HEK293 (cell line): ENCODE results near the gene ZNF775.

Experiments used
- HOXA7 ChIP-seq: sonication (generic); formaldehyde crosslinking; IDR thresholded peaks from 2 replicates; pipeline ENCODE4 v1.8.1; 2022; ENCODE audit warnings: missing genetic modification reagents, borderline replicate concordance
- ZBTB8A ChIP-seq: fragments of 450-650 bp; formaldehyde crosslinking; IDR thresholded peaks from 2 replicates; pipeline ENCODE4 v1.5.1; 2016; ENCODE audit warnings: missing biosample characterization, missing genetic modification characterization
- ZFP37 ChIP-seq: fragments of 450-650 bp; formaldehyde crosslinking; IDR thresholded peaks from 2 replicates; pipeline ENCODE4 v1.5.1; 2016; ENCODE audit warnings: missing biosample characterization, missing genetic modification characterization
- ZNF169 ChIP-seq: fragments of 450-650 bp; formaldehyde crosslinking; IDR thresholded peaks from 2 replicates; pipeline ENCODE4 v1.5.1; 2016; ENCODE audit warnings: missing biosample characterization, missing genetic modification characterization
- ZNF202 ChIP-seq: fragments of 450-650 bp; formaldehyde crosslinking; IDR thresholded peaks from 2 replicates; pipeline ENCODE4 v1.5.1; 2016; ENCODE audit warnings: missing biosample characterization, missing genetic modification characterization, borderline replicate concordance
- ZNF274 ChIP-seq, 2 experiments: fragments of 200-500 bp in 1 of 2; fragments of 450-650 bp in 1 of 2; sonication (Bioruptor generic) in 1 of 2; formaldehyde crosslinking in 1 of 2; IDR thresholded peaks; 2 replicates each; pipeline versions ENCODE4 v1.5.1 to v1.6.1; 2014 to 2016; ENCODE audit warnings: borderline replicate concordance in 1 of 2, inconsistent platforms in 1 of 2, low read length in 1 of 2, missing biosample characterization in 1 of 2, missing genetic modification characterization in 1 of 2
- ZNF302 ChIP-seq: fragments of 450-650 bp; formaldehyde crosslinking; IDR thresholded peaks from 2 replicates; pipeline ENCODE4 v1.5.1; 2016; ENCODE audit warnings: missing biosample characterization, missing genetic modification characterization, low read depth
- ZNF350 ChIP-seq: fragments of 450-650 bp; formaldehyde crosslinking; IDR thresholded peaks from 2 replicates; pipeline ENCODE4 v1.5.0; 2017; ENCODE audit warnings: missing biosample characterization, mild to moderate bottlenecking, missing genetic modification characterization
- ZNF433 ChIP-seq: fragments of 450-650 bp; formaldehyde crosslinking; IDR thresholded peaks from 2 replicates; pipeline ENCODE4 v1.5.1; 2016; ENCODE audit warnings: missing biosample characterization, missing genetic modification characterization, low read depth
- ZNF473 ChIP-seq: fragments of 450-650 bp; formaldehyde crosslinking; IDR thresholded peaks from 2 replicates; pipeline ENCODE4 v1.5.1; 2017; ENCODE audit warnings: missing biosample characterization, missing genetic modification characterization
- ZNF596 ChIP-seq: fragments of 450-650 bp; IDR thresholded peaks from 2 replicates; pipeline ENCODE4 v1.5.0; 2018; ENCODE audit warnings: missing biosample characterization, mild to moderate bottlenecking, missing genetic modification characterization, moderate library complexity
- ZNF670 ChIP-seq: fragments of 450-650 bp; formaldehyde crosslinking; IDR thresholded peaks from 2 replicates; pipeline ENCODE4 v1.5.1; 2016; ENCODE audit warnings: missing biosample characterization, missing genetic modification characterization, low read depth
- ZNF830 ChIP-seq: fragments of 450-650 bp; IDR thresholded peaks from 2 replicates; pipeline ENCODE4 v1.5.0; 2018; ENCODE audit warnings: missing biosample characterization, missing genetic modification characterization, low read depth, mild to moderate bottlenecking, moderate library complexity
- ZNF843 ChIP-seq: fragments of 450-650 bp; formaldehyde crosslinking; IDR thresholded peaks from 2 replicates; pipeline ENCODE4 v1.5.1; 2016; ENCODE audit warnings: missing biosample characterization, missing genetic modification characterization
- TF ChIP-seq, protein P1 (sequence below): fragments of 450-650 bp; formaldehyde crosslinking; IDR thresholded peaks from 2 replicates; pipeline ENCODE4 v1.5.1; 2016; ENCODE audit warnings: missing biosample characterization, missing genetic modification characterization
- TF ChIP-seq, protein P2 (sequence below): fragments of 450-650 bp; formaldehyde crosslinking; IDR thresholded peaks from 2 replicates; pipeline ENCODE4 v1.5.1; 2016; ENCODE audit warnings: missing biosample characterization, missing genetic modification characterization
- TF ChIP-seq, protein P3 (sequence below): IDR thresholded peaks from 2 replicates; pipeline ENCODE4 v1.6.1; 2011; ENCODE audit warnings: mild to moderate bottlenecking, low read depth, low read length, borderline replicate concordance
- TF ChIP-seq, protein P4 (sequence below): fragments of 450-650 bp; formaldehyde crosslinking; IDR thresholded peaks from 2 replicates; pipeline ENCODE4 v1.5.1; 2016; ENCODE audit warnings: missing biosample characterization, missing genetic modification characterization
- TF ChIP-seq, protein P5 (sequence below): fragments of 450-650 bp; formaldehyde crosslinking; IDR thresholded peaks from 2 replicates; pipeline ENCODE4 v1.5.1; 2017; ENCODE audit warnings: missing biosample characterization, missing genetic modification characterization
- TF ChIP-seq, protein P6 (sequence below): fragments of 450-650 bp; formaldehyde crosslinking; IDR thresholded peaks from 2 replicates; pipeline ENCODE4 v1.5.1; 2017; ENCODE audit warnings: missing biosample characterization, missing genetic modification characterization
- TF ChIP-seq, protein P7 (sequence below): fragments of 450-650 bp; formaldehyde crosslinking; IDR thresholded peaks from 2 replicates; pipeline ENCODE4 v1.5.1; 2016; ENCODE audit warnings: missing biosample characterization, missing genetic modification characterization
- TF ChIP-seq, protein P8 (sequence below): fragments of 450-650 bp; formaldehyde crosslinking; IDR thresholded peaks from 2 replicates; pipeline ENCODE4 v1.5.1; 2016; ENCODE audit warnings: missing biosample characterization, missing genetic modification characterization
- TF ChIP-seq, protein P9 (sequence below): fragments of 450-650 bp; formaldehyde crosslinking; IDR thresholded peaks from 2 replicates; pipeline ENCODE4 v1.5.1; 2016; ENCODE audit warnings: missing biosample characterization, missing genetic modification characterization, borderline replicate concordance

ZNF775 gene

DNA sequence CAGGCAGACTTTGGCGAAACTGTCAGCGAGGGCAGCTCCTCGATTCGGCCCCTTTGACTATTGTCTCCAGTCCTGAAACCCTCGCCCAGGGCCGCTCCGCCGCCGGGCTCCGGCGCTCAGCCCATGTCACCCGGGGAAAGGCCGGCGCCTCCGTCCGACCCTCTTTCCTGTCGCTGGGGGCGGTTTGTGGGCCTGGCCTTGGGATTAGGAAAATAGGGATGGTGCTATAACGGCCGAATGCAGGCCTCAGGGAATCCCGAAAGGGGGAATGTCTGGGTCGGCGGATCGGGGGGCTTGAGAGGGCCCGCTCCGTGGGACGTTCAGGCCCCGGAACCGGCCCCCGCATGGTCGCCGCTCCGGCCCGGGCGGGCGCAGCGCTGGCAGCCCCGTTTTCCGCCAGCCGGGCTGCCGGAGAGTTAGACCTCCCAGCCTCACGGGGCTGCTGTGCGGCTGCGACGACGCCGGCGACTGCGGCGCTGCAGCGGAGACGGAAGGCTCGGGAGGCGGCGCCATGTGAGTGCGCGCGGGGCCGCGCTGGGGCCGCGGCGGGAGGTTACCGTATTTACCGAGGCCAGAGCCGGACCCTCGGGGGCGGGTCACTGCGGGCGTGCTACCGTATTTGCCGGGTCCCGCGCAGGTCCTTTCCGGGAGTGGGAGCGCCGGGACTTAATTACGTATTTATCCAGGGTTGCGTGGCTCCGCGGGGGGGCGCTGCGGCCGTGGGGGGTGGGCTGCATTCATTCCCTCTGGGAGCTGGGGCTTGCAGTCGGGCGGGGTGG is 25.9 kb downstream of the ZNF775 start (continued):
- TF ChIP-seq ZBTB8A (tag by site-specific recombination) (peak; percentile 39; the same call in 1 of the 2 replicates), ZNF473 (tag by site-specific recombination) (no peak), ZNF670 (tag by site-specific recombination) (no peak), ZNF350 (tag by site-specific recombination) (no peak), ZNF169 (no peak), ZNF202 (tag by site-specific recombination) (no peak), ZNF433 (tag by site-specific recombination) (no peak), ZNF596 (tag by site-specific recombination) (no peak; the same call in 1 of the 2 replicates), ZNF830 (no peak), ZNF274 (IDR thresholded peaks at IDR 0.05; ENCODE audit: low read length) (no peak), ZNF274 (tag by site-specific recombination; IDR thresholded peaks at IDR 0.05; ENCODE audit: borderline replicate concordance) (no peak), ZFP37 (tag by site-specific recombination) (no peak), HOXA7 (CRISPR knock-in tag) (no peak), ZNF302 (tag by site-specific recombination) (no peak), ZNF843 (tag by site-specific recombination) (no peak)
- TF ChIP-seq, protein P1, sequence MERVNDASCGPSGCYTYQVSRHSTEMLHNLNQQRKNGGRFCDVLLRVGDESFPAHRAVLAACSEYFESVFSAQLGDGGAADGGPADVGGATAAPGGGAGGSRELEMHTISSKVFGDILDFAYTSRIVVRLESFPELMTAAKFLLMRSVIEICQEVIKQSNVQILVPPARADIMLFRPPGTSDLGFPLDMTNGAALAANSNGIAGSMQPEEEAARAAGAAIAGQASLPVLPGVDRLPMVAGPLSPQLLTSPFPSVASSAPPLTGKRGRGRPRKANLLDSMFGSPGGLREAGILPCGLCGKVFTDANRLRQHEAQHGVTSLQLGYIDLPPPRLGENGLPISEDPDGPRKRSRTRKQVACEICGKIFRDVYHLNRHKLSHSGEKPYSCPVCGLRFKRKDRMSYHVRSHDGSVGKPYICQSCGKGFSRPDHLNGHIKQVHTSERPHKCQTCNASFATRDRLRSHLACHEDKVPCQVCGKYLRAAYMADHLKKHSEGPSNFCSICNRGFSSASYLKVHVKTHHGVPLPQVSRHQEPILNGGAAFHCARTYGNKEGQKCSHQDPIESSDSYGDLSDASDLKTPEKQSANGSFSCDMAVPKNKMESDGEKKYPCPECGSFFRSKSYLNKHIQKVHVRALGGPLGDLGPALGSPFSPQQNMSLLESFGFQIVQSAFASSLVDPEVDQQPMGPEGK = peak; percentile 79
- TF ChIP-seq, protein P2, sequence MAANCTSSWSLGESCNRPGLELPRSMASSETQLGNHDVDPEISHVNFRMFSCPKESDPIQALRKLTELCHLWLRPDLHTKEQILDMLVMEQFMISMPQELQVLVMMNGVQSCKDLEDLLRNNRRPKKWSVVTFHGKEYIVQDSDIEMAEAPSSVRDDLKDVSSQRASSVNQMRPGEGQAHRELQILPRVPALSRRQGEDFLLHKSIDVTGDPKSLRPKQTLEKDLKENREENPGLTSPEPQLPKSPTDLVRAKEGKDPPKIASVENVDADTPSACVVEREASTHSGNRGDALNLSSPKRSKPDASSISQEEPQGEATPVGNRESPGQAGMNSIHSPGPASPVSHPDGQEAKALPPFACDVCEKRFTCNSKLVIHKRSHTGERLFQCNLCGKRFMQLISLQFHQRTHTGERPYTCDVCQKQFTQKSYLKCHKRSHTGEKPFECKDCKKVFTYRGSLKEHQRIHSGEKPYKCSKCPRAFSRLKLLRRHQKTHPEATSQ = no peak
- TF ChIP-seq, protein P3, sequence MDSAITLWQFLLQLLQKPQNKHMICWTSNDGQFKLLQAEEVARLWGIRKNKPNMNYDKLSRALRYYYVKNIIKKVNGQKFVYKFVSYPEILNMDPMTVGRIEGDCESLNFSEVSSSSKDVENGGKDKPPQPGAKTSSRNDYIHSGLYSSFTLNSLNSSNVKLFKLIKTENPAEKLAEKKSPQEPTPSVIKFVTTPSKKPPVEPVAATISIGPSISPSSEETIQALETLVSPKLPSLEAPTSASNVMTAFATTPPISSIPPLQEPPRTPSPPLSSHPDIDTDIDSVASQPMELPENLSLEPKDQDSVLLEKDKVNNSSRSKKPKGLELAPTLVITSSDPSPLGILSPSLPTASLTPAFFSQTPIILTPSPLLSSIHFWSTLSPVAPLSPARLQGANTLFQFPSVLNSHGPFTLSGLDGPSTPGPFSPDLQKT = no peak
- TF ChIP-seq, protein P4, sequence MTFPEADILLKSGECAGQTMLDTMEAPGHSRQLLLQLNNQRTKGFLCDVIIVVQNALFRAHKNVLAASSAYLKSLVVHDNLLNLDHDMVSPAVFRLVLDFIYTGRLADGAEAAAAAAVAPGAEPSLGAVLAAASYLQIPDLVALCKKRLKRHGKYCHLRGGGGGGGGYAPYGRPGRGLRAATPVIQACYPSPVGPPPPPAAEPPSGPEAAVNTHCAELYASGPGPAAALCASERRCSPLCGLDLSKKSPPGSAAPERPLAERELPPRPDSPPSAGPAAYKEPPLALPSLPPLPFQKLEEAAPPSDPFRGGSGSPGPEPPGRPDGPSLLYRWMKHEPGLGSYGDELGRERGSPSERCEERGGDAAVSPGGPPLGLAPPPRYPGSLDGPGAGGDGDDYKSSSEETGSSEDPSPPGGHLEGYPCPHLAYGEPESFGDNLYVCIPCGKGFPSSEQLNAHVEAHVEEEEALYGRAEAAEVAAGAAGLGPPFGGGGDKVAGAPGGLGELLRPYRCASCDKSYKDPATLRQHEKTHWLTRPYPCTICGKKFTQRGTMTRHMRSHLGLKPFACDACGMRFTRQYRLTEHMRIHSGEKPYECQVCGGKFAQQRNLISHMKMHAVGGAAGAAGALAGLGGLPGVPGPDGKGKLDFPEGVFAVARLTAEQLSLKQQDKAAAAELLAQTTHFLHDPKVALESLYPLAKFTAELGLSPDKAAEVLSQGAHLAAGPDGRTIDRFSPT (tag by site-specific recombination) = no peak
- TF ChIP-seq, protein P5, sequence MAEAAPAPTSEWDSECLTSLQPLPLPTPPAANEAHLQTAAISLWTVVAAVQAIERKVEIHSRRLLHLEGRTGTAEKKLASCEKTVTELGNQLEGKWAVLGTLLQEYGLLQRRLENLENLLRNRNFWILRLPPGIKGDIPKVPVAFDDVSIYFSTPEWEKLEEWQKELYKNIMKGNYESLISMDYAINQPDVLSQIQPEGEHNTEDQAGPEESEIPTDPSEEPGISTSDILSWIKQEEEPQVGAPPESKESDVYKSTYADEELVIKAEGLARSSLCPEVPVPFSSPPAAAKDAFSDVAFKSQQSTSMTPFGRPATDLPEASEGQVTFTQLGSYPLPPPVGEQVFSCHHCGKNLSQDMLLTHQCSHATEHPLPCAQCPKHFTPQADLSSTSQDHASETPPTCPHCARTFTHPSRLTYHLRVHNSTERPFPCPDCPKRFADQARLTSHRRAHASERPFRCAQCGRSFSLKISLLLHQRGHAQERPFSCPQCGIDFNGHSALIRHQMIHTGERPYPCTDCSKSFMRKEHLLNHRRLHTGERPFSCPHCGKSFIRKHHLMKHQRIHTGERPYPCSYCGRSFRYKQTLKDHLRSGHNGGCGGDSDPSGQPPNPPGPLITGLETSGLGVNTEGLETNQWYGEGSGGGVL (tag by site-specific recombination) = no peak
- TF ChIP-seq, protein P6, sequence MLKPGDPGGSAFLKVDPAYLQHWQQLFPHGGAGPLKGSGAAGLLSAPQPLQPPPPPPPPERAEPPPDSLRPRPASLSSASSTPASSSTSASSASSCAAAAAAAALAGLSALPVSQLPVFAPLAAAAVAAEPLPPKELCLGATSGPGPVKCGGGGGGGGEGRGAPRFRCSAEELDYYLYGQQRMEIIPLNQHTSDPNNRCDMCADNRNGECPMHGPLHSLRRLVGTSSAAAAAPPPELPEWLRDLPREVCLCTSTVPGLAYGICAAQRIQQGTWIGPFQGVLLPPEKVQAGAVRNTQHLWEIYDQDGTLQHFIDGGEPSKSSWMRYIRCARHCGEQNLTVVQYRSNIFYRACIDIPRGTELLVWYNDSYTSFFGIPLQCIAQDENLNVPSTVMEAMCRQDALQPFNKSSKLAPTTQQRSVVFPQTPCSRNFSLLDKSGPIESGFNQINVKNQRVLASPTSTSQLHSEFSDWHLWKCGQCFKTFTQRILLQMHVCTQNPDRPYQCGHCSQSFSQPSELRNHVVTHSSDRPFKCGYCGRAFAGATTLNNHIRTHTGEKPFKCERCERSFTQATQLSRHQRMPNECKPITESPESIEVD = no peak
- TF ChIP-seq, protein P7, sequence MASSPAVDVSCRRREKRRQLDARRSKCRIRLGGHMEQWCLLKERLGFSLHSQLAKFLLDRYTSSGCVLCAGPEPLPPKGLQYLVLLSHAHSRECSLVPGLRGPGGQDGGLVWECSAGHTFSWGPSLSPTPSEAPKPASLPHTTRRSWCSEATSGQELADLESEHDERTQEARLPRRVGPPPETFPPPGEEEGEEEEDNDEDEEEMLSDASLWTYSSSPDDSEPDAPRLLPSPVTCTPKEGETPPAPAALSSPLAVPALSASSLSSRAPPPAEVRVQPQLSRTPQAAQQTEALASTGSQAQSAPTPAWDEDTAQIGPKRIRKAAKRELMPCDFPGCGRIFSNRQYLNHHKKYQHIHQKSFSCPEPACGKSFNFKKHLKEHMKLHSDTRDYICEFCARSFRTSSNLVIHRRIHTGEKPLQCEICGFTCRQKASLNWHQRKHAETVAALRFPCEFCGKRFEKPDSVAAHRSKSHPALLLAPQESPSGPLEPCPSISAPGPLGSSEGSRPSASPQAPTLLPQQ (tag by site-specific recombination) = peak; percentile 75; the same call in 1 of the 2 replicates
- TF ChIP-seq, protein P8, sequence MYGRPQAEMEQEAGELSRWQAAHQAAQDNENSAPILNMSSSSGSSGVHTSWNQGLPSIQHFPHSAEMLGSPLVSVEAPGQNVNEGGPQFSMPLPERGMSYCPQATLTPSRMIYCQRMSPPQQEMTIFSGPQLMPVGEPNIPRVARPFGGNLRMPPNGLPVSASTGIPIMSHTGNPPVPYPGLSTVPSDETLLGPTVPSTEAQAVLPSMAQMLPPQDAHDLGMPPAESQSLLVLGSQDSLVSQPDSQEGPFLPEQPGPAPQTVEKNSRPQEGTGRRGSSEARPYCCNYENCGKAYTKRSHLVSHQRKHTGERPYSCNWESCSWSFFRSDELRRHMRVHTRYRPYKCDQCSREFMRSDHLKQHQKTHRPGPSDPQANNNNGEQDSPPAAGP (tag by site-specific recombination) = peak; percentile 68
- TF ChIP-seq, protein P9, sequence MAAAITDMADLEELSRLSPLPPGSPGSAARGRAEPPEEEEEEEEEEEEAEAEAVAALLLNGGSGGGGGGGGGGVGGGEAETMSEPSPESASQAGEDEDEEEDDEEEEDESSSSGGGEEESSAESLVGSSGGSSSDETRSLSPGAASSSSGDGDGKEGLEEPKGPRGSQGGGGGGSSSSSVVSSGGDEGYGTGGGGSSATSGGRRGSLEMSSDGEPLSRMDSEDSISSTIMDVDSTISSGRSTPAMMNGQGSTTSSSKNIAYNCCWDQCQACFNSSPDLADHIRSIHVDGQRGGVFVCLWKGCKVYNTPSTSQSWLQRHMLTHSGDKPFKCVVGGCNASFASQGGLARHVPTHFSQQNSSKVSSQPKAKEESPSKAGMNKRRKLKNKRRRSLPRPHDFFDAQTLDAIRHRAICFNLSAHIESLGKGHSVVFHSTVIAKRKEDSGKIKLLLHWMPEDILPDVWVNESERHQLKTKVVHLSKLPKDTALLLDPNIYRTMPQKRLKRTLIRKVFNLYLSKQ (tag by site-specific recombination) = no peak
